ENCODE results near the gene IGFBPL1.

The IGFBPL1 gene

GRCh38 chr9:38432922-38433510 is 8.8 kb upstream of the IGFBPL1 start:
- H3K4me3 ChIP-seq (ENCODE audit: low read depth, low read length), result no peak overlapping the region
- DNase-seq (ENCODE audit: low read depth), result peak; percentile 37
- peak; percentile 69 for TF ChIP-seq CTCF (IDR thresholded peaks at IDR 0.05; ENCODE audit: control insufficient read depth, extremely low read depth, insufficient read depth)

GRCh38 chr9:38431116-38431515 is 6.9 kb upstream of the IGFBPL1 start:
- DNase-seq (ENCODE audit: low read depth), result no peak
- TF ChIP-seq CTCF (IDR thresholded peaks at IDR 0.05; ENCODE audit: control insufficient read depth, extremely low read depth, insufficient read depth), result no peak
- H3K4me3 ChIP-seq (ENCODE audit: low read depth, low read length), result no peak overlapping the region

DNA sequence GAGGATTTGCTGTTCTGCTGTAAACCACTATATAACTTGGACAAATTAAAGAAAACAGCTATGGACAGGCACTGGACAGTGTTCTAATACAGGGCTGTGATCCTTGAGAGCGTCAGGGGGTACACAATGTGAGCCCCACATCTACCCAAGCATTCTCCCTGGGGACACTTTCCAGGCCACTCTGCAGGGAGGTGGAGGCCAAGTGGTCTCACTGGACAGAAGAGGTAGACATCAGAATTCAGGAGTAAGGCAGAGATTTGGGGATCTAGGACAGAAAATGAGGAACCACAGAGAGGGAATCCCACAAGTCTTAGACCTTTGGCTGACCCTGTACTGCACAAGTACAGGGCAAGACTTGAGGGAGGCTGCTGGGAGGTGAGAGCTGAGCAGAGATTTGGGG is 3.8 kb upstream of the IGFBPL1 start:
- H3K4me3 ChIP-seq (ENCODE audit: low read depth, low read length), result no peak overlapping the region
- TF ChIP-seq CTCF (IDR thresholded peaks at IDR 0.05; ENCODE audit: control insufficient read depth, extremely low read depth, insufficient read depth), result no peak
- no peak for DNase-seq (ENCODE audit: low read depth)

DNA sequence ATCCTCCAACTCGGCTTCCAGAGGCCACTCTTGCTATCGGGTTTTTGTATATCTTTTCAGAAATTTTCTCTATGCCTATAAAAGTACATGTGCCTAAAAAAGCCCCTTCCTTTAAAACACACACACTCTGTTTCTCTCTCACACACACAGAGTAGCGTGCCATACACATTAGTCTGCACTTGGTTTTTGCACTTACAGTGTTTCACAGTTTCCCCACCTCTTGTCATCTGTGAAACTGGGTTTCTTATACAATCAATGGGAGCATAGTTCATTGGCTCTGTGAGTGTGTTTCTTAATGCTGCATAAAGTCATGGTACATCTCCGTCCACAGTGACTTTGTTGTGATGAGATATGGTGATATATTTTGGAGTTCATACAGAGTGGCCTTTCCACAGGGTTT is 664 bp upstream of the IGFBPL1 start:
- TF ChIP-seq CTCF (IDR thresholded peaks at IDR 0.05; ENCODE audit: control insufficient read depth, extremely low read depth, insufficient read depth), result no peak
- no peak overlapping the region for H3K4me3 ChIP-seq (ENCODE audit: low read depth, low read length)
- DNase-seq (ENCODE audit: low read depth), result no peak

DNA sequence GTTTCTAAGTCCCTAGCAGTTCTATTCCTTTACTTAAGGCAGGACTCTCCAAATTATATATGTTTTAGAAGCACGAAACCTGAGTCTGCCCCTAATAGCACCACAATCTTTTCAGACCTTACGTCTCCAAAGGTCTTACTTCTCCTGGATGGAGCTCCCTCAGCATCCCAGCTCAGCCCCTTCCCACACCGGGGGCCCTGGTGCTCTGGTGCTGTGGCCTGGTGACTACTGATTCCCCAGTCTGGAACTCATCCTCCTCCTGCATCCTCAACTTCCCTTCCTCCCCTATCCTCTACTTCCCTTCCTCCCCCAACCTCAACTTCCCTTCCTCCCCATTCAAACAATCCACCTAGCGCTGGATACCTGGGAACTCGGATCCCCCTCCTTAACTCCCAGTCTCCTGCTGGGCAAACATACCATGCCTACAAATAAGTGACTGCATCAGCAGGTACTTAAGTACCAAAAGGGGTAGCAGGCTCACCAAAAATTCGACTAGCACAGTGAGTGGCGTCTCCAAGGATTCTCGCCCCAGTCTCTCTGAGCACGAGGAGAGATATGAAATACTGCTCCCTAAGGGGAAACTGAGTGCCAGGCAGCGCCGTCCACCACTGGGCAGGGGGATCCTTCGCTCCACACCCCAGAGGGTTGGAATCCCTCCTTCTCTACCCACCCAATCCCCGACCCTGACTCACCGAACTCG is 831 bp downstream of the IGFBPL1 start:
- no peak overlapping the region for H3K4me3 ChIP-seq (ENCODE audit: low read depth, low read length)
- no peak for DNase-seq (ENCODE audit: low read depth)
- no peak for TF ChIP-seq CTCF (IDR thresholded peaks at IDR 0.05; ENCODE audit: control insufficient read depth, extremely low read depth, insufficient read depth)

- no peak overlapping the region for H3K4me3 ChIP-seq (ENCODE audit: low read depth, low read length)
- DNase-seq (ENCODE audit: low read depth), result no peak
- no peak for TF ChIP-seq CTCF (IDR thresholded peaks at IDR 0.05; ENCODE audit: control insufficient read depth, extremely low read depth, insufficient read depth)
Observed at GRCh38 chr9:38422555-38423260, 1.5 kb downstream of the IGFBPL1 start.
